Colonic mucosa (tissue), 4 donors: ENCODE data around the gene TIMM17A. TPM values are rescaled to one million over a fixed set of nuclear protein-coding genes. Genes with fewer than 3 reads are reported as not detected.
"Not testable (repeated sequence)": the region's sequence is repeated elsewhere in the genome, so short reads cannot be mapped to it uniquely, and the experiment has no call there.

ENCODE experiments used
- DNase-seq: peaks from one replicate; pipeline ENCODE4 v3.0.0-alpha.2; 2020
- H3K27ac ChIP-seq: fragments of 200-600 bp; one replicate; pipeline ENCODE4 v1.8.0; 2021
- H3K27me3 ChIP-seq: fragments of 200-600 bp; one replicate; pipeline ENCODE4 v1.8.0; 2021
- H3K36me3 ChIP-seq: fragments of 200-600 bp; one replicate; pipeline ENCODE4 v1.8.0; 2021
- H3K4me1 ChIP-seq: fragments of 200-600 bp; one replicate; pipeline ENCODE4 v1.8.0; 2021; ENCODE audit warnings: mild to moderate bottlenecking
- H3K4me3 ChIP-seq: fragments of 200-600 bp; one replicate; pipeline ENCODE4 v1.8.0; 2021
- H3K9ac ChIP-seq, 2 donors: one replicate each; pipeline ENCODE4 v1.7.0; 2013; ENCODE audit warnings: control low read depth in 2 of 2, low read depth in 2 of 2, low read length in 2 of 2
- H3K9me3 ChIP-seq: fragments of 200-600 bp; one replicate; pipeline ENCODE4 v1.8.0; 2021
- intact Hi-C: fragments of 100-400 bp; cut with DNase I; formaldehyde crosslinking; loops from one replicate; pipeline ENCODE4 v1.14.1; 2022
- total RNA-seq, 2 donors: library from RNA; stranded (reverse); fragmentation: NEBNext Ultra II Directional in 1 of 2; extraction: Animal tissue kit (Norgen Biotek cat#: 25700) in 1 of 2; gene quantifications; one replicate each; pipeline ENCODE4 v1.2.1, GENCODE V29; 2021
- TF ChIP-seq, protein P1 (sequence below): fragments of 200-600 bp; IDR thresholded peaks from one replicate; pipeline ENCODE4 v1.8.0; 2022; ENCODE audit warnings: antibody characterized with exemption, mild to moderate bottlenecking
- donor health status: healthy.
- donor health status: DM: no; HTN: no; CAD: no.
- donor health status: DM: no; HTN: no; CAD: no.

TIMM17A gene
- total RNA-seq, 2 donors from 2014 or later, result 63.4 to 84.7 TPM

DNA sequence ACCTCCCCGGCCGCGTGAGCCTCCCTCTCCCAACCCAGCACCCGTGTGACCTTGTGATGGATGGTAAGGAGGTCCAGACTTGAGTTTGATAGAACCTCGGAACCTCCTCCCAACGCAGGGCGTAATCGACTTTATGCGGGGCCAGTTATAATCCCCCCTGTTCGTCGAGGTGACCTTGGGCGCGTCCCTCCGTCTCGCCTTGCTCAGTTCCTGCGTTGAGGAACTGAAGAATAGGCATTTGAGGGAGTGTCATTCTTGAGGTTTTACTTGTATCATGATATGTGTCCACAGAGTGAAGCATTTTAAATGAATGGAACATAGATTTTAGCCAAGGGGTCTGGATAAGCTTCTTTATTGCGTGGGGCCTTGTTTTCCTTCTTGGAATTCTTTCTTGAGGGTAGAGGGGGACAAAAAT lies 433 bp downstream of the TIMM17A start:
- Histone ChIP-seq H3K4me1 (no peaks in the 10 kb centered on the region), H3K36me3 (peaks cover 9% of the 10 kb centered on the region), H3K9ac (peak overlapping the region; percentile 87 to 100), H3K4me3 (peak overlapping the region; percentile 90), H3K27me3 (no peaks in the 10 kb centered on the region), H3K27ac (peak overlapping the region; percentile 68), H3K9me3 (no peaks in the 10 kb centered on the region)
- TF ChIP-seq, protein P1, sequence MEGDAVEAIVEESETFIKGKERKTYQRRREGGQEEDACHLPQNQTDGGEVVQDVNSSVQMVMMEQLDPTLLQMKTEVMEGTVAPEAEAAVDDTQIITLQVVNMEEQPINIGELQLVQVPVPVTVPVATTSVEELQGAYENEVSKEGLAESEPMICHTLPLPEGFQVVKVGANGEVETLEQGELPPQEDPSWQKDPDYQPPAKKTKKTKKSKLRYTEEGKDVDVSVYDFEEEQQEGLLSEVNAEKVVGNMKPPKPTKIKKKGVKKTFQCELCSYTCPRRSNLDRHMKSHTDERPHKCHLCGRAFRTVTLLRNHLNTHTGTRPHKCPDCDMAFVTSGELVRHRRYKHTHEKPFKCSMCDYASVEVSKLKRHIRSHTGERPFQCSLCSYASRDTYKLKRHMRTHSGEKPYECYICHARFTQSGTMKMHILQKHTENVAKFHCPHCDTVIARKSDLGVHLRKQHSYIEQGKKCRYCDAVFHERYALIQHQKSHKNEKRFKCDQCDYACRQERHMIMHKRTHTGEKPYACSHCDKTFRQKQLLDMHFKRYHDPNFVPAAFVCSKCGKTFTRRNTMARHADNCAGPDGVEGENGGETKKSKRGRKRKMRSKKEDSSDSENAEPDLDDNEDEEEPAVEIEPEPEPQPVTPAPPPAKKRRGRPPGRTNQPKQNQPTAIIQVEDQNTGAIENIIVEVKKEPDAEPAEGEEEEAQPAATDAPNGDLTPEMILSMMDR, result no peak
- intact Hi-C loops, result no loop called here
- no peak for DNase-seq

DNA sequence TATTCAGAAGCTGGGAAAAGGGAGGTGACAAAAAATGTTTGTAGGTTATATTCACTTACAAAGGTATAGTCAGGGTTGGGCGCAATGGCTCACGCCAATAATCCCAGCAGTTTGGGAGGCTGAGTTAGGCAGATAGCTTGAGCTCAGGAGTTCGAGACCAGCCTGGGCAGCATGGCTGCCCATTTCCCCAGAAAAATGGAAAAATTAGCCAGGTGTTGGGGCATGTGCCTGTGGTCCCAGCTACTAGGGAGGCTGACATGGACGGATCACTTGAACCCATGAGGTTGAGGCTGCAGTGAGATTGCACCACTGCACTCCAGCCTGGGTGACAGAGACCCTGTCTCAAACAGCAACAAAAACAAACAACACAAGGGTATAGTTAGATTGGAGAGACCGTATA lies 3.0 kb downstream of the TIMM17A start:
- Histone ChIP-seq H3K27ac (no peak overlapping the region), H3K9ac (no peak overlapping the region), H3K27me3 (no peaks in the 10 kb centered on the region), H3K9me3 (no peaks in the 10 kb centered on the region), H3K4me3 (no peak overlapping the region), H3K4me1 (no peaks in the 10 kb centered on the region), H3K36me3 (peaks cover 15% of the 10 kb centered on the region)
- intact Hi-C loops, result no loop called here
- no peak for DNase-seq
- TF ChIP-seq, protein P1, result no peak

DNA sequence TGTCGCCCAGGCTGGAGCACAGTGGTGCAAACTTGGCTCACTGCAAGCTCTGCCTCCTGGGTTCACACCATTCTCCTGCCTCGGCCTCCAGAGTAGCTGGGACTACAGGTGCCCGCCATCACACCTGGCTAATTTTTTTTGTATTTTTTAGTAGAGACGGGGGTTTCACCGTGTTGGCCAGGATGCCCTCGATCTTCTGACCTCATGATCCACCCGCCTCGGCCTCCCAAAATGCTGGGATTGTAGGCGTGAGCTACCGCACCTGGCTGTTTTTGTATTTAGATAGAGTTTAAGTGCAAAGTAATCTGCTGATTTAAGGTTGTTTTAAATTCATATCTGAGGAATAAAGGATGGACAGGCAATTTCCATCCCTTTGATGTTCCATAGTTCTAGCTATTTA lies 7.1 kb downstream of the TIMM17A start:
- H3K4me1 ChIP-seq, intact Hi-C loops, H3K4me3 ChIP-seq, H3K9me3 ChIP-seq, H3K27ac ChIP-seq, H3K27me3 ChIP-seq, H3K9ac ChIP-seq, DNase-seq: not testable (repeated sequence)
- H3K36me3 ChIP-seq, result peaks cover 32% of the 10 kb centered on the region

DNA sequence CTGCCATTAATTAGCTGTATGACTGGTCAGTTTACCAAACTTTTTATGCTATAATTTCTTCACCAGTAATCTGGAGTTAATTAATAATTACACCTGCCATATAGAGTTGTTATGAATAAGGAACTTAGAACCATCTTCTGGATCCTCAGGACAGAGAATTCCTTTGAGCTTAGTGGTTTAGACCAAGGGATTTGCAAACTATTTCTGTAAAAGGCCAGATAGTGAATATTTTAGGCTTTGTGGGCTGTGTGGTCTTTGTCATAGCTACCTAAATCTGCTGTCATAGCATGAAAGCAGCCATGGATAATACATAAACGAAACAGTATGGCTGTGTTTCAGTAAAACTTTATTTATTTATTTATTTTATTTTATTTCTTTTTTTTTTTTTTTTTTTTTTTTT lies 9.0 kb downstream of the TIMM17A start:
- Histone ChIP-seq H3K27ac (no peak overlapping the region), H3K4me3 (no peak overlapping the region), H3K9ac (no peak overlapping the region), H3K4me1 (no peaks in the 10 kb centered on the region), H3K36me3 (peaks cover 28% of the 10 kb centered on the region), H3K9me3 (no peaks in the 10 kb centered on the region), H3K27me3 (no peaks in the 10 kb centered on the region)
- intact Hi-C loops, result no loop called here
- DNase-seq, result no peak
- TF ChIP-seq, protein P1, result no peak

DNA sequence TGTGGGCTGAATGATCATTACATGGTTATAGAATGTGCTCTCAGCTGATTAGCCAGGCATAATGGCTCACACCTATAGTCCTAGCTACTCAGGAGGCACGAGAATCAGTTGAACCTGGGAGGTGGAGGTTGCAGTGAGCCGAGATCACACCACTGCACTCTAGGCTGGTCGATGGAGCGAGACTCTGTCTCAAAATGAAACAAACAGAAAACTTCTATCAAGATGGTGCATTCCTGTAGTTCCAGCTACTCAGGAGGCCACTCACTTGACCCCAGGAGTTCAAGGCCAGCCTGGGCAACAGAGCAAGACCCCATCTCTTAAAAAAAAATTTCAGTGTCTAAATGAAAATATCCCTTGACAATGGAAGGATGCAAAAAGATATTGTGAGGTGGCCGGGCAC lies 10.9 kb downstream of the TIMM17A start:
- no peak for DNase-seq
- no peak overlapping the region for H3K9ac ChIP-seq
- no peaks in the 10 kb centered on the region for H3K4me1 ChIP-seq
- no peaks in the 10 kb centered on the region for H3K9me3 ChIP-seq
- peaks cover 22% of the 10 kb centered on the region for H3K36me3 ChIP-seq
- H3K27me3 ChIP-seq, result no peaks in the 10 kb centered on the region
- H3K27ac ChIP-seq, result no peak overlapping the region
- TF ChIP-seq, protein P1, result no peak
- no peak overlapping the region for H3K4me3 ChIP-seq
- intact Hi-C loops, result no loop called here

DNA sequence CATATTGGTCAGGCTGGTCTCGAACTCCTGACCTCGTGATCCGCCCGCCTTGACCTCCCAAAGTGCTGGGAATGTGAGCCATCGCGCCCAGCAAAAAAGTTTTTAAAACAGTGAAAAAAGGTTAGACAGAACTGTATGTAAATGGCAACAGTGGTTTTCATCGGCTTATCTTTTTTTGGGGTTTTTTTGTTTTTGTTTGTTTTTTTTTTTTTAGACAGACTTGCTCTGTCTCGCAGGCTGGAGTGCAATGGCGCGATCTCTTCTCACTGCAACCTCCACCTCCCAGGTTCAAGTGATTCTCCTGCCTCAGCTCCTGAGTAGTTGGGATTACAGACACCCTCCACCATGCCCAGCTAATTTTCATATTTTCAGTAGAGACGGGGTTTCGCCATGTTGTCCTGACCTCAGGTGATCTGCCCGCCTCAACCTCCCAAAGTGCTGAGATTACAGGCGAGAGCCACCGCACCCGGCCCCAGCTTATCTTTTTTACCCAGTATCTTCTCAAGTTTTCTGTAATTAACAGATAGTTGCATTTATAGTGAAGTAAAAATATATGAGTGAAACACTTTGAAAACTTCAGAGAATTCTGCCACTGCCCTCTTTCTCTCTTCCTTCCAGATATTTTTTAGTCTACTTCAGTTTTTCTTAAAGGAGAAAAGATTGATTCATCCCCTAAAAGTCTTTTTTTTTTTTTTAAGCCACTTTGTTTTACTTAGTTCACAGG lies 13.1 kb downstream of the TIMM17A start:
- Histone ChIP-seq H3K36me3 (peaks cover 17% of the 10 kb centered on the region), H3K27me3 (no peaks in the 10 kb centered on the region), H3K27ac (no peak overlapping the region), H3K9ac (no peak overlapping the region), H3K4me1 (no peaks in the 10 kb centered on the region), H3K9me3 (no peaks in the 10 kb centered on the region), H3K4me3 (no peak overlapping the region)
- DNase-seq, result no peak
- TF ChIP-seq, protein P1, result no peak
- intact Hi-C loops, result no loop called here
